K562 (cell line): ENCODE results near the gene GSTM5. TPM values are rescaled to one million over a fixed set of nuclear protein-coding genes. Genes with fewer than 3 reads are reported as not detected.

ENCODE experiments used
- ATAC-seq: fragments of 200-7000 bp; cut with Tn5 transposase; 3 replicates; pipeline ENCODE4 v1.9.1; 2020; ENCODE audit warnings: moderate library complexity
- BruUV-seq: library from RNA; stranded (reverse); fragments of 400-500 nt; replicated peaks from 2 replicates; lab custom pipeline; 2021; lab: Mats Ljungman, UMichigan
- CTCF ChIA-PET: fragments of 300-600 bp; formaldehyde crosslinking; extraction: SDS; loops from one replicate; lab custom pipeline; 2021; ENCODE audit warnings: low intra/inter-chr PET ratio; lab: Yijun Ruan, JAX
- POLR2A ChIA-PET: fragments of 300-600, 350-650 bp; sonication (Branson Sonifier 250); formaldehyde crosslinking; extraction: SDS; loops from one replicate; lab custom pipeline; 2021; ENCODE audit warnings: antibody characterized with exemption, inconsistent platforms; lab: Yijun Ruan, JAX
- DNase-seq, 4 experiments: peaks; one replicate each; pipeline versions ENCODE4 v3.0.0 to v3.0.0-alpha.2; 2011 to 2018; ENCODE audit warnings: low spot score in 3 of 4, mixed read lengths in 3 of 4; ENCODE audit errors: extremely low read depth in 1 of 4
- FAIRE-seq: peaks from 2 replicates; lab custom pipeline; 2011; peaks lifted over from hg19 to GRCh38; lab: Jason Lieb, UNC
- H2AFZ ChIP-seq: 2 replicates; pipeline ENCODE4 v1.6.0; 2011; ENCODE audit warnings: low read depth, low read length, control low read depth, inconsistent platforms
- H3K27ac ChIP-seq: fragments of 200-600 bp; 3 replicates; pipeline ENCODE4 v1.8.0; 2011; ENCODE audit warnings: low read depth, mild to moderate bottlenecking, control low read depth, inconsistent platforms, low read length, moderate library complexity, mixed read lengths; ENCODE audit errors: extremely low read depth
- H3K27me3 ChIP-seq, 2 experiments: fragments of 300-600 bp in 1 of 2; 2 replicates in 1 of 2; 3 replicates in 1 of 2; pipeline versions ENCODE4 v1.6.0 to v1.8.0; 2011; ENCODE audit warnings: inconsistent platforms in 2 of 2, low read length in 2 of 2, mild to moderate bottlenecking in 1 of 2, mixed read lengths in 1 of 2, moderate library complexity in 1 of 2; ENCODE audit not compliant: control insufficient read depth in 2 of 2, insufficient read depth in 2 of 2
- H3K36me3 ChIP-seq: fragments of 300-600 bp; 3 replicates; pipeline ENCODE4 v1.8.0; 2011; ENCODE audit warnings: mild to moderate bottlenecking, low read length, inconsistent platforms; ENCODE audit not compliant: control insufficient read depth, insufficient read depth
- H3K4me1 ChIP-seq, 2 experiments: fragments of 200-600 bp in 1 of 2; replicated peaks in 1 of 2; 2 replicates in 1 of 2; 3 replicates in 1 of 2; pipeline versions ENCODE4 v1.5.1 to v1.8.0; 2011; ENCODE audit warnings: inconsistent platforms in 2 of 2, low read length in 2 of 2, mild to moderate bottlenecking in 1 of 2, mixed read lengths in 1 of 2, moderate library complexity in 1 of 2; ENCODE audit not compliant: control insufficient read depth in 2 of 2, insufficient read depth in 2 of 2
- H3K4me2 ChIP-seq: 2 replicates; pipeline ENCODE4 v1.6.1; 2011; ENCODE audit warnings: low read length, control low read depth, inconsistent platforms, mixed read lengths; ENCODE audit not compliant: insufficient read depth
- H3K4me3 ChIP-seq: fragments of 200-600 bp; sonication (generic), shearing (Covaris generic); 2 replicates; pipeline ENCODE4 v1.5.1; 2016; ENCODE audit warnings: control low read depth, inconsistent platforms
- H3K79me2 ChIP-seq: fragments of 200-600 bp; 3 replicates; pipeline ENCODE4 v1.8.0; 2011; ENCODE audit warnings: low read length, inconsistent platforms; ENCODE audit not compliant: control insufficient read depth, insufficient read depth
- H3K9ac ChIP-seq, 2 experiments: 2 replicates each; pipeline versions ENCODE4 v1.6.0 to v1.6.1; 2011; ENCODE audit warnings: low read depth in 2 of 2, low read length in 2 of 2, control low read depth in 1 of 2, inconsistent platforms in 1 of 2, mild to moderate bottlenecking in 1 of 2, mixed read lengths in 1 of 2; ENCODE audit not compliant: insufficient read depth in 1 of 2
- H3K9me1 ChIP-seq: one replicate; pipeline ENCODE4 v1.6.0; 2011; ENCODE audit warnings: inconsistent platforms, mild to moderate bottlenecking, low read length, moderate library complexity; ENCODE audit not compliant: control insufficient read depth, insufficient read depth
- H3K9me3 ChIP-seq: replicated peaks from 2 replicates; pipeline ENCODE4 v1.5.1; 2011; ENCODE audit warnings: low read depth, low read length, inconsistent platforms; ENCODE audit not compliant: control insufficient read depth, insufficient read depth
- H4K20me1 ChIP-seq: replicated peaks from 2 replicates; pipeline ENCODE4 v1.6.1; 2011; ENCODE audit warnings: low read length, inconsistent platforms, mixed read lengths; ENCODE audit not compliant: control insufficient read depth, insufficient read depth
- TARDBP ChIP-seq: fragments of 450-650 bp; IDR thresholded peaks from 2 replicates; pipeline ENCODE4 v1.6.1; 2016
- WGBS: fragments of 100-300 bp; shearing (Covaris generic); methylation state at CpG from one replicate; pipeline ENCODE4 v1.1.6; 2016; ENCODE audit warnings: low coverage, mixed read lengths; ENCODE audit not compliant: insufficient coverage; ENCODE audit errors: missing lambda C conversion rate; 5-methylcytosine and 5-hydroxymethylcytosine counted together
- in situ Hi-C: fragments of 300-500 bp; cut with MboI; formaldehyde crosslinking; loops from 4 replicates; pipeline ENCODE4 v1.15.0; 2018; ENCODE audit warnings: inconsistent platforms, mixed read lengths
- intact Hi-C: fragments of 100-400 bp; cut with micrococcal nuclease; formaldehyde crosslinking; loops from 2 replicates; pipeline ENCODE4 v1.14.2; 2022
- polyA plus RNA-seq, 8 experiments: library from polyadenylated mRNA; depleted of rRNA in 4 of 8; stranded (reverse) in 5 of 8; unstranded in 3 of 8; fragments of >200 nt; fragmentation: Nextera tagmentation in 2 of 8; fragmentation: Illumina TruSeq in 1 of 8; extraction: Ambion mirVana in 2 of 8; extraction: Trizol in 1 of 8; gene quantifications; 2 replicates each; pipeline versions ENCODE4 v1.2.1 to v1.2.3, GENCODE V29; 2011 to 2014; ENCODE audit warnings: inconsistent platforms in 1 of 8, missing spikeins in 1 of 8
- total RNA-seq, 7 experiments: library from RNA; depleted of rRNA in 6 of 7; stranded (reverse); fragments of >200 nt in 6 of 7; fragmentation: Illumina TruSeq in 2 of 7; extraction: Trizol in 2 of 7; gene quantifications; 2 replicates each; pipeline versions ENCODE4 v1.2.1 to v1.2.3, GENCODE V29; 2011 to 2021; ENCODE audit warnings: low replicate concordance in 1 of 7
- TF ChIP-seq, protein P1 (sequence below): fragments of 250-450 bp; sonication (Bioruptor Pico); IDR thresholded peaks from 2 replicates; pipeline ENCODE4 v1.4.0; 2020; ENCODE audit warnings: mild to moderate bottlenecking, moderate library complexity, borderline replicate concordance

GSTM5 gene
- total and polyA plus RNA-seq, 9 of the 15 experiments (the other 6 are each of a cell fraction or from before 2014, with no cell fraction given): not detected

DNA sequence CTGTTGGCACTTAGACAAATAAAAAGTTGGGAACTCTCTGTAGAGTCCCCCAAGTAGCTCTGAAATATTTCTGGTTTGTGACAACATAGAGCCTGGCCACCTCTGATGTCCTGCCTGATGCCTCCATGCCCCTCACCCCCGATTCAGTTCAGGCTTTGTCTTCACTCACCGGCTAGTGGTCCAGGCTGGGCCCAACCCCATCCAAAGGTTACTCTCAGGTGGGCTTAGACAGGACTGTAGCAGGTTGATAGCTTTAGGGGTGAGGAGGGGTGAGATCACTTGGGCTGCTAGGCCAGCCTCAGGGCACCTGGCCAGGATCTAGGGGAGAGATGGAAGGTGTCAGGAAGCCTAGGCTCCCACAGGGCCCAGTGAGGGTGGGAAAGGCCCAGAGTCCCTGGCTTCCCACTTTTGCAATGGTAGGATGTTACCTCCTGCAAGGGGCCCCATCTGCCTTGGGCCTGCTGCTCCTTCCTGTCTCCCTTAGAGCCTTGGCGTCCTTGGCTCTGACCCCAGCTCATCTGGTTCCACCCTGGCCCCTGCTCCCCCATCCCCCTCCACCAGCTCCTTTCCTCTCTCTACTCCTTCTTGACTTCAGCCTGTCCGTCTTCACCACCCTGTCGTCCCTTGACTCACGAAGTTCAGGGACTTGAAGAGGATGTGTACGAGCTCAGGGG, 44.9 kb downstream of the GSTM5 start (continued):
- TF ChIP-seq, protein P1, sequence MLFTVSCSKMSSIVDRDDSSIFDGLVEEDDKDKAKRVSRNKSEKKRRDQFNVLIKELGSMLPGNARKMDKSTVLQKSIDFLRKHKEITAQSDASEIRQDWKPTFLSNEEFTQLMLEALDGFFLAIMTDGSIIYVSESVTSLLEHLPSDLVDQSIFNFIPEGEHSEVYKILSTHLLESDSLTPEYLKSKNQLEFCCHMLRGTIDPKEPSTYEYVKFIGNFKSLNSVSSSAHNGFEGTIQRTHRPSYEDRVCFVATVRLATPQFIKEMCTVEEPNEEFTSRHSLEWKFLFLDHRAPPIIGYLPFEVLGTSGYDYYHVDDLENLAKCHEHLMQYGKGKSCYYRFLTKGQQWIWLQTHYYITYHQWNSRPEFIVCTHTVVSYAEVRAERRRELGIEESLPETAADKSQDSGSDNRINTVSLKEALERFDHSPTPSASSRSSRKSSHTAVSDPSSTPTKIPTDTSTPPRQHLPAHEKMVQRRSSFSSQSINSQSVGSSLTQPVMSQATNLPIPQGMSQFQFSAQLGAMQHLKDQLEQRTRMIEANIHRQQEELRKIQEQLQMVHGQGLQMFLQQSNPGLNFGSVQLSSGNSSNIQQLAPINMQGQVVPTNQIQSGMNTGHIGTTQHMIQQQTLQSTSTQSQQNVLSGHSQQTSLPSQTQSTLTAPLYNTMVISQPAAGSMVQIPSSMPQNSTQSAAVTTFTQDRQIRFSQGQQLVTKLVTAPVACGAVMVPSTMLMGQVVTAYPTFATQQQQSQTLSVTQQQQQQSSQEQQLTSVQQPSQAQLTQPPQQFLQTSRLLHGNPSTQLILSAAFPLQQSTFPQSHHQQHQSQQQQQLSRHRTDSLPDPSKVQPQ: no peak

DNA sequence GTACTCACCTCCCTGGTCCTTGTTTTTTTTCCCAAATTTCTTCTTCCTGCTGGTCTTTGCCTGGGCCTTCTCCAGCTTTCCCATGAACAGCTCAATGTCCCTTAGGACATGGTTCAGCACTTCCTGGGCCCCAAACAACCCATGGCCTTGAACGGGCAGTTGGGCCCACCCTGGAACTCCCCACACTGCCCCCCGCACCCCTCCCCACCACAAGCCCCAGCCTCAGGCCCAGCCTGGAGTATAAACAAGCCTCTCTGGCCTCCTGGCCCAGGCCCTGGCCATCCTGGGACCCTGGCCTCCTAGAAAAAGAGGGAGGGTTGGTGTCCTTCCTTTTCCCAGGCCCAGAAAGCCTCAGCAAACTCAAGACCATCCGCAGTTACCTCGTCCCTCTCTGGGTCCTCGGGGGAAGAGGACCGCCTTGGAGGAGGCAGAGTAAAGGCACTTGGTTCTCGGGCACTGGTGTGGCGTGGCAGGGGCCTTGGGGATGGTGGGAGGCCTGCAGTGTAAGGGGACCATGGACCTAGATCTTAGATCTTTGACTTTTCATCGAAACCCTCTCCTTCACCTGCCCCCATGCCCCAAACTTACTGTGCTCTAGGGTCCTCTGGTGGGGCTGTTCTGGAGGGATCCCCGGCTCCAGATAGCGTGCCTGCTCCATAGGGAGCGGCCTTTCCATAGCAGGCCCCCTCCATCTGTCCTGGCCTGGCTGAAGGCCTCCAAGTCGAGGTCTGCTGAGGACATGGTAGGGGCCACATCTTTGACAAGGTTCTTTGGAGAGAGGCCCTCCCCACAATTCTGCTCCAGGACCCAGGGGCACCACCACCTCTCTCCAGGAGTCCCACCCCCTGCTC, 46.1 kb downstream of the GSTM5 start:
- H3K4me1 ChIP-seq: peaks cover 8 to 15% of the 10 kb centered on the region in 2 experiments
- ATAC-seq: no peak
- no peak for DNase-seq
- intact Hi-C loops (no loop called here), in situ Hi-C loops (no loop called here)
- H3K27me3 ChIP-seq: peaks cover under 1 to 6% of the 10 kb centered on the region in 2 experiments; a peak in 4 of 5 replicates
- no peak overlapping the region for H3K4me2 ChIP-seq
- no peak overlapping the region for H3K4me3 ChIP-seq
- no peak for TF ChIP-seq TARDBP
- ChIA-PET POLR2A (interaction anchor here (0.6 kb wide), 2 partner anchors 575 to 581 kb away, joined by 3 read pairs; no protein-coding TSS in a partner anchor), CTCF (no interaction called here)
- no peaks in the 10 kb centered on the region for H3K9me3 ChIP-seq
- H2AFZ ChIP-seq: no peak overlapping the region
- WGBS: 39% methylated on average over 13 of the region's 13 CpGs
- H3K27ac ChIP-seq: no peak overlapping the region
- H3K9me1 ChIP-seq: no peaks in the 10 kb centered on the region
- H3K36me3 ChIP-seq: no peaks in the 10 kb centered on the region
- no peak for FAIRE-seq
- BruUV-seq: no TSS peak
- no peaks in the 10 kb centered on the region for H3K79me2 ChIP-seq
- H4K20me1 ChIP-seq: no peaks in the 10 kb centered on the region
- peak overlapping the region in 1 of 2 experiments; percentile 47; a peak in 2 of 4 replicates for H3K9ac ChIP-seq
